ENCODE measurements around the gene OR51T1.
"Not testable (repeated sequence)": the region's sequence is repeated elsewhere in the genome, so short reads cannot be mapped to it uniquely, and the experiment has no call there.

Gene OR51T1, protein sequence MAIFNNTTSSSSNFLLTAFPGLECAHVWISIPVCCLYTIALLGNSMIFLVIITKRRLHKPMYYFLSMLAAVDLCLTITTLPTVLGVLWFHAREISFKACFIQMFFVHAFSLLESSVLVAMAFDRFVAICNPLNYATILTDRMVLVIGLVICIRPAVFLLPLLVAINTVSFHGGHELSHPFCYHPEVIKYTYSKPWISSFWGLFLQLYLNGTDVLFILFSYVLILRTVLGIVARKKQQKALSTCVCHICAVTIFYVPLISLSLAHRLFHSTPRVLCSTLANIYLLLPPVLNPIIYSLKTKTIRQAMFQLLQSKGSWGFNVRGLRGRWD

DNA sequence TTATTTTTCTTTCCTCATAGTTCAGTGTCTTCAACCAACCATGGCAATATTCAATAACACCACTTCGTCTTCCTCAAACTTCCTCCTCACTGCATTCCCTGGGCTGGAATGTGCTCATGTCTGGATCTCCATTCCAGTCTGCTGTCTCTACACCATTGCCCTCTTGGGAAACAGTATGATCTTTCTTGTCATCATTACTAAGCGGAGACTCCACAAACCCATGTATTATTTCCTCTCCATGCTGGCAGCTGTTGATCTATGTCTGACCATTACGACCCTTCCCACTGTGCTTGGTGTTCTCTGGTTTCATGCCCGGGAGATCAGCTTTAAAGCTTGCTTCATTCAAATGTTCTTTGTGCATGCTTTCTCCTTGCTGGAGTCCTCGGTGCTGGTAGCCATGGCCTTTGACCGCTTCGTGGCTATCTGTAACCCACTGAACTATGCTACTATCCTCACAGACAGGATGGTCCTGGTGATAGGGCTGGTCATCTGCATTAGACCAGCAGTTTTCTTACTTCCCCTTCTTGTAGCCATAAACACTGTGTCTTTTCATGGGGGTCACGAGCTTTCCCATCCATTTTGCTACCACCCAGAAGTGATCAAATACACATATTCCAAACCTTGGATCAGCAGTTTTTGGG is at the start of gene OR51T1:
Gene OR51T1, plus strand, starts transcription at position 41 of the 641 bp plus-strand sequence. Its CDS starts 0 bp downstream, at position 41.
- Histone ChIP-seq H3K4me3 (ENCODE audit: low read depth, low read length) (no peak within 1 kb of the TSS), H3K9me3 (ENCODE audit: control insufficient read depth, insufficient read depth, low read length) (no peaks in the 10 kb centered on the region), H3K4me1 (ENCODE audit: control insufficient read depth, insufficient read depth, low read length) (no peaks in the 10 kb centered on the region), H3K36me3 (ENCODE audit: control insufficient read depth, insufficient read depth, low read length) (no peaks in the 10 kb centered on the region), H3K9ac (ENCODE audit: low read depth, low read length) (no peak within 1 kb of the TSS), H3K27me3 (ENCODE audit: control insufficient read depth, insufficient read depth, low read length) (no peaks in the 10 kb centered on the region), H3K27ac (ENCODE audit: low read depth, low read length) (no peak within 1 kb of the TSS)

DNA sequence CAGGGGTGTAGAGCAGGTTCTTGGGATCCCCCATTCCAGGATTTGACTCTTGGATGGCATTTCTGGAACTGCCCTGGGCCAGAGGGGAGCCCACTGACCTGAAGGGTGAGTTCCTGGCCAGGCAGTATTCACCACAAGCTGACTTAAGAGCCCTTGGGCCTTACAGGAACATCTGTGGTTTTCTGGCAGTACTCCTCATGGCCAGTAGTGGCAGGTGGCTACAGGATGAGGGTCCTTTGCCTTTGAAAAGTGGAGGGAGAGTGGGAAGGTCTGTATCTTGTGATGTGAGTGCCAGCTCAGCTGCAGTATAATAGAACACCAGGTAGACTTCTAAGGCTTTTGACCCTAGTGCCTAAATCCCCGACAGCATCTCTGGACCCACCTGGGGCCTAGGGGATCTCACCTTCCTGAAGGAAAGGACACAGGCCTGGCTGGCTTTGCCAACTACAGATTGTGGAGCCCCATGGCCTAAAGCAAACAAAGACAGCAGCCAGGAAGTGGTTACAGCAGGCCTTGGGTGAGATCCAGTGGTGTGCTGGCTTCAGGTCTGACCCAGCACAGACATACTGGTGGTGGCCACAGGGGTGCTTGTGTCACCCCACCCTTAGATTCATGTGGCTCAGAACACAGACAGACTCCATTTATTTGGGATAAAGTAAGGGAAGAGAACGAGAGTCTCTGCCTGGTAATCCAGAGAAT is 41.7 kb upstream of the OR51T1 start:
- H3K9me3 ChIP-seq (ENCODE audit: control insufficient read depth, insufficient read depth, low read length): no peaks in the 10 kb centered on the region
- H3K27me3 ChIP-seq (ENCODE audit: control insufficient read depth, insufficient read depth, low read length): no peaks in the 10 kb centered on the region
- H3K4me1 ChIP-seq (ENCODE audit: control insufficient read depth, insufficient read depth, low read length): no peaks in the 10 kb centered on the region
- no peak overlapping the region for H3K9ac ChIP-seq (ENCODE audit: low read depth, low read length)
- no peak overlapping the region for H3K4me3 ChIP-seq (ENCODE audit: low read depth, low read length)
- no peak overlapping the region for H3K27ac ChIP-seq (ENCODE audit: low read depth, low read length)
- H3K36me3 ChIP-seq (ENCODE audit: control insufficient read depth, insufficient read depth, low read length): no peaks in the 10 kb centered on the region

DNA sequence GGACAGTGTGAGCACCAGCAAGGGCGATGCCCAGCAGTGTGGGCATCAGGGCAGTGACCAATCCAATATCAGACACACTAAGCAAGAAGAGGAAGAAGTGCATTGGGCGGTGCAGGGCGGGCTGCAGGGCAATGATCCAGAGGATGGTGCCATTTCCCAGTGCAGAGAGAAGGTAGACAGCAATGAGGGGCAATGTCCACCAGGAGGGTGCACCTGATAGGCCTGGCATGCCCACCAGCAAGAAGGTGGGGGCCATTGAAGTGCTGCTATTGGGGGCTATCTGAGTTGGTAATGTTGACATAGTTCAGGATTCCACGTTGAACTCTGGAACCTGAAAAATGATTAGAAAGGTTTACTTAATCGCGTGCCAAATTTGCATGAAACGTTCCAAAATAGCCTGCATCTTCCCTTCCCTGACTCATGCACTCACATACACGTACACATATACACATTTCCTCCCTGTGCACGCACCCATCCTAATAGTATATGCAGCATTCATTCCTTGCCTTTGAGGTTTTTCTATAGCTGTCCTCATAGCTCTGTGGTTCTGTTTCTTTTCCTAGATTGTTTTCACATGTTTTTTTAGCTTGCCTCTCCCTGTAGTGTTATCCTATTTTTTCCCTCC is 32.7 kb upstream of the OR51T1 start, which contains the start of gene OR51S1:
Gene OR51S1, minus strand, starts transcription at position 301 of the 625 bp plus-strand sequence. Its CDS starts 0 bp downstream, at position 301.
- Histone ChIP-seq H3K9me3 (ENCODE audit: control insufficient read depth, insufficient read depth, low read length) (peaks cover under 1% of the 10 kb centered on the region; the same call in 1 of the 2 replicates), H3K4me1 (ENCODE audit: control insufficient read depth, insufficient read depth, low read length) (no peaks in the 10 kb centered on the region), H3K27me3 (ENCODE audit: control insufficient read depth, insufficient read depth, low read length) (no peaks in the 10 kb centered on the region), H3K9ac (ENCODE audit: low read depth, low read length) (no peak within 1 kb of the TSS), H3K27ac (ENCODE audit: low read depth, low read length) (no peak within 1 kb of the TSS), H3K36me3 (ENCODE audit: control insufficient read depth, insufficient read depth, low read length) (no peaks in the 10 kb centered on the region), H3K4me3 (ENCODE audit: low read depth, low read length) (no peak within 1 kb of the TSS)

DNA sequence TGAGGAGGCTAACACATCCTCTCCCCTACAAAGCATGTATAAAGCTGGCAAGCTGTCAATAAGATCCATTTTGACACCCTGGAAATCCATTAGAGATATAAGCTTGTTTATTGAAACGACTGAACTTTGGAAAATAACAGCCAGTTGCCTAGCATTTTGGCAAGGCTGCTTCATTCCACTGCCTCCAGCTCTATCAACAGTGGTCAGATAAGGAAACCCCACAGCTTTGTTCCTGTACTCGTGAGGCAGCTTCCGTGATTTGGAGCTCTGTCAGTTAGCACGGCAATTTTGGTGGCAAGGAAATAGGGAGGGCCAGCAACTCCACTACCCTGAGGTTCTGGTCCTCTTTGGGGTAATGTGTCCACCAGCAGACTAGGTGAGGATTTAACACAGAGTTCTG is 30.7 kb upstream of the OR51T1 start:
- H3K27ac ChIP-seq (ENCODE audit: low read depth, low read length): no peak overlapping the region
- no peak overlapping the region for H3K9ac ChIP-seq (ENCODE audit: low read depth, low read length)
- no peaks in the 10 kb centered on the region for H3K4me1 ChIP-seq (ENCODE audit: control insufficient read depth, insufficient read depth, low read length)
- H3K9me3 ChIP-seq (ENCODE audit: control insufficient read depth, insufficient read depth, low read length): peaks cover 5% of the 10 kb centered on the region; the same call in 1 of the 2 replicates
- no peaks in the 10 kb centered on the region for H3K36me3 ChIP-seq (ENCODE audit: control insufficient read depth, insufficient read depth, low read length)
- no peaks in the 10 kb centered on the region for H3K27me3 ChIP-seq (ENCODE audit: control insufficient read depth, insufficient read depth, low read length)
- no peak overlapping the region for H3K4me3 ChIP-seq (ENCODE audit: low read depth, low read length)

DNA sequence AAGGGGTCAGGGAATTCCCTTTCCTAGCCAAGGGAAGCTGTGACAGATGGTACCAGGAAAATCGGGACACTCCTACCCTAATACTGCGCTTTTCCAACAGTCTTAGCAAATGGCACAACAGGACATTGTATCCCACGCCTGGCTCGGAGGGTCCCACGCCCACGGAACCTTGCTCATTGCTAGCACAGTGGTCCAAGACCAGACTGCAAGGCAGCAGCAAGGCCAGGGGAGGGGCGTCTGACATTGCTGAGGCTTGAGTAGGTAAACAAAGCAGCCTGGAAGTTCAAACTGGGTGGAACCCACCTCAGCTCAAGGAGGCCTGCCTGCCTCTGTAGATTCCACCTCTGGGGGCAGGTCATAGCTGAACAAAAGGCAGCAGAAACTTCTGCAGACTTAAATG is 27.4 kb upstream of the OR51T1 start:
- H3K4me1 ChIP-seq (ENCODE audit: control insufficient read depth, insufficient read depth, low read length); H3K9ac ChIP-seq (ENCODE audit: low read depth, low read length); H3K27me3 ChIP-seq (ENCODE audit: control insufficient read depth, insufficient read depth, low read length); H3K9me3 ChIP-seq (ENCODE audit: control insufficient read depth, insufficient read depth, low read length); H3K4me3 ChIP-seq (ENCODE audit: low read depth, low read length); H3K36me3 ChIP-seq (ENCODE audit: control insufficient read depth, insufficient read depth, low read length); H3K27ac ChIP-seq (ENCODE audit: low read depth, low read length): not testable (repeated sequence)

DNA sequence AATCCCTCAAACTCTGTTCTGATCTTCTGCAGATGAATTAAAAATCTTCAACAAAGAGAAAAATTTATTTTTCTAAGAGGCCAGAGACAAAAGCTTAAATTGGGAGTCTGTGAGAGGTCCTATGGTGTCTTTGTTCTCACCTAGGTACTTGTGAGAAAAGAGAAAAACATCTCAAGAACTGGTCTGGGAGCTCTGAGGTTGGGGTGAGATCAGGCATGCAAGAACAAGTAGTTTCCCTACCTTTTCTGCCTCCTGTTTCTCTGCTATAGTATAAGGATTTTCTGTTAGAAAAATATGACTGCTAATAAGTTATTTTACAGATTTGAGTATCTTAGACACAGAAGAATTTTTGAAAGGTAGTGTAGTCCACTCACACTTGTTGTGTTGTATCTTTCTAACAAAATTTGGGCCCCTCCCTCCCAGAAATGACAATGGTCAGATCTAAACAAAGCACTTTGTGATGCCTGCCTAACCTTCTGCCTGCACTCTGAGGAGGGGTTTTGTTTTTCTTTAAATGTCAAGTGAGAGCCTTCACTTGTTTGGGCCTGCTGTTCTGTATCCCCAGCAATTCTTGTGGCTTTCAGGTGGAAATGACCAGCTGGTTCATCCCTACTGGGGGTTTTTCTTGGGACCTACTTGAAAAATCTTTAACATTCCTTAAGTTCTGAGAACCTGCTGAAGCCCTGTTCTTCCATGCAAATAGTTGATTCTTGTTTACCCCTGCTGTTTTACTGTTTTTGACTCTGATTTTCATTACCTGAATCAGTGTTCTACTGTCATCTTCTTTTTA is 19.1 kb upstream of the OR51T1 start:
- Histone ChIP-seq H3K9ac (ENCODE audit: low read depth, low read length) (no peak overlapping the region), H3K36me3 (ENCODE audit: control insufficient read depth, insufficient read depth, low read length) (no peaks in the 10 kb centered on the region), H3K27me3 (ENCODE audit: control insufficient read depth, insufficient read depth, low read length) (no peaks in the 10 kb centered on the region), H3K4me3 (ENCODE audit: low read depth, low read length) (no peak overlapping the region), H3K4me1 (ENCODE audit: control insufficient read depth, insufficient read depth, low read length) (peaks cover 22% of the 10 kb centered on the region), H3K27ac (ENCODE audit: low read depth, low read length) (peak overlapping the region; percentile 90), H3K9me3 (ENCODE audit: control insufficient read depth, insufficient read depth, low read length) (no peaks in the 10 kb centered on the region)

DNA sequence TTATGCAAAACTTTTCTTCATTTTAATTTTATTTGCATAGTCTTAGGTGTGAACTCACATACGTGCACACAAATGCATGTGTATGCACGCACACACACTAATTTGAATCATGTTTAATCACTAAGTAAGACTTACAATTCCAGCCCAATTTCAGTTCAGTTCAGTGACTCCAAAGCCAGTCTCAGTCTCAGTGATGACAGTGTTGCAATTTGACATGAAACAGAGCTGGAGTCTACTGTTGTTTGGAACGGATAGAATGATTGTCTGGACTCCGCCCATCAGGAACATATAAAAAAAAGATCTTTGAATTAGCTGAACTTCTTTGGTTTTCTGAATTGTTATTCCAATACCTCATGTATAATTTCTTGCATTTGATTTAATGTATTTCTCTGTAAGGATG is 17.8 kb upstream of the OR51T1 start:
- Histone ChIP-seq H3K9ac (ENCODE audit: low read depth, low read length) (no peak overlapping the region), H3K27me3 (ENCODE audit: control insufficient read depth, insufficient read depth, low read length) (no peaks in the 10 kb centered on the region), H3K4me1 (ENCODE audit: control insufficient read depth, insufficient read depth, low read length) (peaks cover 22% of the 10 kb centered on the region), H3K36me3 (ENCODE audit: control insufficient read depth, insufficient read depth, low read length) (no peaks in the 10 kb centered on the region), H3K9me3 (ENCODE audit: control insufficient read depth, insufficient read depth, low read length) (no peaks in the 10 kb centered on the region; the same call in 1 of the 2 replicates), H3K27ac (ENCODE audit: low read depth, low read length) (peak overlapping the region; percentile 90), H3K4me3 (ENCODE audit: low read depth, low read length) (no peak overlapping the region)

DNA sequence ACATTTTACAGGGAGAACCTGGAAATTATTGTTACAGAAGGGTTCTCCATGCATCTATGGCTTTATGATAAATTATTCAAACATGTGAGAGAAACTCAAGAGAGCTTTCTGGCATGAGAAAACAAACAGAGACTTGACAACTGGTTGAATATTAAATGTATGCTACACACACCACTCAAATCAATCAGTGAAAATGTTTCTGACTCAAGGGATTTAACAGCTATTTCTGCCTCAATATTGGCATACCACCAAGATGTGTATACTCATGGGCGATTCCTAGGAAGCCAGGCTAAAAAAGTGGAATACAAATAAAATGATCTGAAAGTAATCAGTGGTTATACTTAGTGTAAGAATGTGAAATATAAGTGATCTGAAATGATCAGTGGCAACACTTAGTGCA is 15.8 kb upstream of the OR51T1 start:
- Histone ChIP-seq H3K4me3 (ENCODE audit: low read depth, low read length) (no peak overlapping the region), H3K9me3 (ENCODE audit: control insufficient read depth, insufficient read depth, low read length) (no peaks in the 10 kb centered on the region; the same call in 1 of the 2 replicates), H3K36me3 (ENCODE audit: control insufficient read depth, insufficient read depth, low read length) (no peaks in the 10 kb centered on the region), H3K4me1 (ENCODE audit: control insufficient read depth, insufficient read depth, low read length) (peaks cover 22% of the 10 kb centered on the region), H3K9ac (ENCODE audit: low read depth, low read length) (no peak overlapping the region), H3K27ac (ENCODE audit: low read depth, low read length) (no peak overlapping the region), H3K27me3 (ENCODE audit: control insufficient read depth, insufficient read depth, low read length) (no peaks in the 10 kb centered on the region)

DNA sequence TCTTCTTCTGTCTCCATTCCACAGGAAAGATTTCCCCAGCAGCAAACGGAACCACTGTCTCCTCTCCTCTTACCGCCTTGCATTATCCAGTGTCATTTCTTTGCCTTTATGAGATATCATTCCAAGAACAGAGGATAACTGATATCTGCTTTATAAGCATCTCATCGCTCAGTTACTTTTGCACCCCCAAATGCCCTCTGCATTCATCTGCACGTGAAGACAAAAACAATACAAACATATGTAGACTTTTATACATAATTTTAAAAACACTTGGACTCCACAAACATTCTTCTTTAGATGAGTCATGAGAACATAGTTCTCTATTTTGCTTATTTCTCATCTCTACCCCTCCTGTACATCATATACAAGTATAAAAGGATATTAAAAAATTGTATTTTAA is 512 bp upstream of the OR51T1 start:
- Histone ChIP-seq H3K27ac (ENCODE audit: low read depth, low read length) (no peak overlapping the region), H3K27me3 (ENCODE audit: control insufficient read depth, insufficient read depth, low read length) (no peaks in the 10 kb centered on the region), H3K4me3 (ENCODE audit: low read depth, low read length) (no peak overlapping the region), H3K9ac (ENCODE audit: low read depth, low read length) (no peak overlapping the region), H3K36me3 (ENCODE audit: control insufficient read depth, insufficient read depth, low read length) (no peaks in the 10 kb centered on the region), H3K9me3 (ENCODE audit: control insufficient read depth, insufficient read depth, low read length) (no peaks in the 10 kb centered on the region), H3K4me1 (ENCODE audit: control insufficient read depth, insufficient read depth, low read length) (no peaks in the 10 kb centered on the region)

DNA sequence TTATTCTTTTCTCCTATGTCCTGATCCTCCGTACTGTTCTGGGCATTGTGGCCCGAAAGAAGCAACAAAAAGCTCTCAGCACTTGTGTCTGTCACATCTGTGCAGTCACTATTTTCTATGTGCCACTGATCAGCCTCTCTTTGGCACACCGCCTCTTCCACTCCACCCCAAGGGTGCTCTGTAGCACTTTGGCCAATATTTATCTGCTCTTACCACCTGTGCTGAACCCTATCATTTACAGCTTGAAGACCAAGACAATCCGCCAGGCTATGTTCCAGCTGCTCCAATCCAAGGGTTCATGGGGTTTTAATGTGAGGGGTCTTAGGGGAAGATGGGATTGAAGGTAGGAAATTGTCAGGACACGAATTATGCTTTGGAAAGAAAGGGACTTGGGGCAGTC is 843 bp downstream of the OR51T1 start:
- Histone ChIP-seq H3K27me3 (ENCODE audit: control insufficient read depth, insufficient read depth, low read length) (no peaks in the 10 kb centered on the region), H3K9me3 (ENCODE audit: control insufficient read depth, insufficient read depth, low read length) (no peaks in the 10 kb centered on the region), H3K4me1 (ENCODE audit: control insufficient read depth, insufficient read depth, low read length) (no peaks in the 10 kb centered on the region), H3K27ac (ENCODE audit: low read depth, low read length) (no peak overlapping the region), H3K36me3 (ENCODE audit: control insufficient read depth, insufficient read depth, low read length) (no peaks in the 10 kb centered on the region), H3K4me3 (ENCODE audit: low read depth, low read length) (no peak overlapping the region), H3K9ac (ENCODE audit: low read depth, low read length) (no peak overlapping the region)
